GM12873 (cell line): ENCODE measurements around the gene MVD.

Experiments
- CTCF ChIP-seq: IDR thresholded peaks from 2 replicates; pipeline ENCODE4 v1.5.1; 2012; ENCODE audit warnings: low read depth, mild to moderate bottlenecking, moderate library complexity, low read length, control low read depth; ENCODE audit not compliant: insufficient read depth; ENCODE audit errors: missing control alignments

The MVD gene

DNA sequence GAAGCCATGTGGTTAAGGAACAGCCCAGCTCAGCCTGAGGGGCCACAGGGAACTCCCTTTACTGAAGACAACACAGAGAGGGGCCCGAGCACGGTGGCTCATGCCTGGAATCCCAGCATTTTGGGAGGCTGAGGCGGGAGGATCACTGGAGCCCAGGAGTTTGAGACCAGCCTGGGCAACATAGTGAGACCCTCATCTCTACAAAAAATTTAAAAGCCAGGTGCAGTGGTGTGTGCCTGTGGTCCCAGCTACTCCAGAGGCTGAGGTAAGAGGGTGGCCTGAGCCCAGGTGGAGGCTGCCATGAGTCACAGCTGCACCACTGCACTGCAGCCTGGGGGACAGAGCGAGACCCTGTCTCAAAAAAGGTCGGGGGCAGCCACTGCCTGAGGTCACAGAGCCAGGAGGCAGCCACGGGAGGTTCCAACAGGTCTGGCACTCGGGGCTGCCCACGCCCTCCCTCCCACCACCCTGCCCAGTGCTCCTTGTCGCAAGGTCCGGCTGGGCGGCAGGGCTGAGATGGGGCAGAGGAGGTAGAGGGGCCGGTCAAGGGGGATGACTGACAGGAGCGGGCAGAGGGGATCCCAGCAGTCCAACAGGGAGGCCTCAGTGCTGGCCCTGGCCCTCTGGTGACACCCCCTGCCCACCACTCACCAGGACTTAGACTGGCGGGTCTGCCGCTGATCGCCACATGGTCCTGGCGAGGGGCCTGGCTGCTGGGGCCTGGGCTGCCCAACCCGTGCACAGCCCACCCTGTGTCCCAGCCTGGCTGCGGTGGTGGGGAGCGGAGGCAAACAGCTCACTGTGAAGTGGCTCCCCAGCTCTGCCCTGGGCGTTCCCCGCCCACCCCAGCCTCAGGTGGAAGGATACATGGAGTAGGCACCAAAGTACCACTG, 15.5 kb downstream of the MVD start:
- TF ChIP-seq CTCF = no peak

DNA sequence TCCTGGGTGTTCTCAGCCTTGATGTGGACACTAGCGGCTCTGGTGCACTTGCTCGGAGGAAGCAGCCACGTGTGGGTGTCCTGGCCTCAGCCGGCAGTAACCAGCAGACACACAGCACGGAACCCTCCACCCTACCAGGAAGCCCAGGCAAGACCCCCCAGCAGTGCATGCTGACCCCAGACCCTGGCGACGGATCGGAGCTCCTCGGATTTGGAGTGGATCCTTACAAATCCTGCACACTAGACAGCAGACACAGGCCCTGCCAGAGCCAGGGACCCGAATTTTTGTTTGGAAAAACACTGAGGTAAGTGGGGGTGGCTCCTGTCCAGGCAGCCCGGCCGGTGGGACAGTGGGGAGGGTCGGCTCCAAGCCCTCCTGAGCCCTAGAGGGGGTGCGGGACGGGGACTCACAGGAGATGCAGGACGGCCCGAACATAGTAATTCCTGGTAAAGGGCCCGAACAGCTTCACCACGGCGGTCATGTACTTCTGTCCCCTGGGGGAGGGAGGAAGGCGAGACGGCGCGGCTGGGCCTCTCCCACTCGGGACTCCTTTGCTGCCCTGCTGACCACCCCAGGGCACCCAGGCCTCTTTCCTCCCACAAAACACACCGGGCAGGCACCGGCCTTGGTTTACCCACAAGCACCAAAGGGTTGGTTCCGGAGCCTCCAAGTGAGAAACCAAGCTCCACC, 16.4 kb downstream of the MVD start:
- no peak for TF ChIP-seq CTCF

DNA sequence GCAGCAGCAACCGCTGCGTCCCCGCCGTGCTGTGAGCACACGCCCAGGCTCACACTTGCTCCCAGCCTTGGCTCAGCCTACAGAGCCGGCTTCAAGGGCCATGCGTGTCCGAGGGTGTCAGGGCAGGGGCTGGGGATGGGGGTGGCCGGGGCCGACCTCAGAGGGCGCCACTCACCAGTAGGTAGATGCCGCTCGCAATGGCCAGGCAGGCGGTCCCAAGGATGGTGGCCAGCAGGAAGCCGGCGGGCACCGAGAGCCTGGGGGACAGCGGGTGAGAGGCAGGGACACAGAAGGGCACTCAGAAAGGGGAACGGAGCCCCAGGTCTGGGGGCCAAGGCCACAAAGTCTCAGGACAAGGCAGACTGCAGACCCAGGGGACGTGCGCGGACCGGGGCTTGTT, 16.9 kb downstream of the MVD start:
- no peak for TF ChIP-seq CTCF

GRCh38 chr16:88645455-88645854, 17.4 kb downstream of the MVD start:
- no peak for TF ChIP-seq CTCF

DNA sequence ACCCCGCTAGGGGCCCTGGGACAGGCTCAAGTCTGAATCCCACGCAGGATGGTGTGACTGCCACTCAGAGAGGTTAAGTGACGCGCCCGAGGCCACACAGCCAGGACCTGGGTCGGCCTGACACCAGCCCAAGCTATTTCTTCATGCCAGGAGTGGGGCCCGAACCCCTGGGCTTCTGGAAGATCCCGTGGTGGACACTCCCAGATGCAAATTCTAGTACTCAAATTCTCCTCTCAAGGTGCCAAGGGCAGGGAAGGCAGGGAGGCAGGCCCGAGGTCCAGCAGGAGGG, 19.3 kb downstream of the MVD start:
- TF ChIP-seq CTCF = no peak

- TF ChIP-seq CTCF = no peak
These were observed 19.8 kb downstream of the MVD start for GRCh38 chr16:88642881-88643643.
